B cell (primary cell): ENCODE results near the gene NPIPB13.
"Not testable (repeated sequence)": the region's sequence is repeated elsewhere in the genome, so short reads cannot be mapped to it uniquely, and the experiment has no call there.

Experiments
- CTCF ChIP-seq: fragments of 200-600 bp; IDR thresholded peaks from one replicate; pipeline ENCODE4 v1.8.0; 2022; ENCODE audit warnings: antibody characterized with exemption, mild to moderate bottlenecking
- EZH2 ChIP-seq: IDR thresholded peaks from 2 replicates; pipeline ENCODE4 v1.6.1; 2012; ENCODE audit warnings: borderline replicate concordance, low read depth, mild to moderate bottlenecking, moderate library complexity, low read length; ENCODE audit not compliant: insufficient read depth, poor library complexity, severe bottlenecking

GRCh38 chr16:30199608-30200343, 48.5 kb downstream of the NPIPB13 start:
- not testable (repeated sequence) for TF ChIP-seq CTCF, EZH2
